Spleen (tissue), 7 donors: Measurements from ENCODE around the gene PODXL.

ENCODE experiments used
- CTCF ChIP-seq, 11 experiments: fragments of 200-600 bp in 7 of 11; fragments of 450-650 bp in 4 of 11; sonication (generic) in 4 of 11; IDR thresholded peaks in 8 of 11; conservative IDR thresholded peaks in 3 of 11; 1 replicate in 7 of 11; 2 replicates in 4 of 11; pipeline versions ENCODE4 v1.4.0 to v1.8.0; 2016 to 2021; ENCODE audit warnings: antibody characterized with exemption in 11 of 11, inconsistent platforms in 4 of 11, mild to moderate bottlenecking in 1 of 11
- POLR2AphosphoS5 ChIP-seq, 3 donors: sonication (generic); formaldehyde crosslinking; IDR thresholded peaks; one replicate each; pipeline ENCODE4 v1.5.1; 2017; ENCODE audit warnings: antibody characterized with exemption in 3 of 3
- donor health status: DM: no; HTN: no; CAD: no; lungs with moderate emphysema.
- donor health status: DM: no; HTN: no; CAD: no.
- donor health status: DM: no; HTN: no; CAD: no.

GRCh38 chr7:131586259-131586658 lies 29.8 kb upstream of the PODXL start:
- TF ChIP-seq POLR2AphosphoS5 (IDR thresholded peaks at IDR 0.05) (peak in 2 of 3 donors; percentile 33 to 52), CTCF (IDR thresholded peaks at IDR 0.05 in 8 of 11, conservative IDR thresholded peaks at IDR 0.05 in 3 of 11) (no peak)
